Ovary (tissue), 9 donors: ENCODE measurements around the gene ASCL5. TPM values are rescaled to one million over a fixed set of nuclear protein-coding genes. Genes with fewer than 3 reads are reported as not detected.

Experiments
- DNase-seq, 5 donors: peaks; one replicate each; pipeline ENCODE4 v3.0.0-alpha.2; 2019 to 2020
- H3K27ac ChIP-seq, 2 donors: fragments of 200-600 bp; one replicate each; pipeline versions ENCODE4 v1.5.1 to v1.8.0; 2019 to 2022
- H3K27me3 ChIP-seq: fragments of 200-600 bp; one replicate; pipeline ENCODE4 v1.8.0; 2022
- H3K36me3 ChIP-seq: fragments of 200-600 bp; sonication (generic); one replicate; pipeline ENCODE4 v1.5.1; 2019
- H3K4me1 ChIP-seq: one replicate; pipeline ENCODE4 v1.8.1; 2013; ENCODE audit warnings: mild to moderate bottlenecking, moderate library complexity; ENCODE audit not compliant: insufficient read depth
- H3K4me3 ChIP-seq: fragments of 200-600 bp; sonication (generic); one replicate; pipeline ENCODE4 v1.5.1; 2017
- H3K9me3 ChIP-seq, 2 donors: fragments of 200-600 bp in 1 of 2; sonication (generic) in 1 of 2; one replicate each; pipeline versions ENCODE4 v1.5.1 to v1.8.1; 2013 to 2019; ENCODE audit warnings: mild to moderate bottlenecking in 1 of 2, moderate library complexity in 1 of 2
- EP300 ChIP-seq: sonication (generic); formaldehyde crosslinking; IDR thresholded peaks from one replicate; pipeline ENCODE4 v1.6.1; 2017; ENCODE audit warnings: antibody characterized with exemption
- POLR2A ChIP-seq: fragments of 450-650 bp; IDR thresholded peaks from one replicate; pipeline ENCODE4 v1.6.1; 2017; ENCODE audit warnings: antibody characterized with exemption, mild to moderate bottlenecking, moderate library complexity
- WGBS, 3 donors: extraction: QIAGEN DNeasy Blood & Tissue Kit in 1 of 3; methylation state at CpG; one replicate each; pipeline versions ENCODE4 v1.1.5 to v1.1.7; 2013 to 2017; 5-methylcytosine and 5-hydroxymethylcytosine counted together
- intact Hi-C, 4 donors: fragments of 100-400 bp; cut with DNase I; formaldehyde crosslinking; loops; one replicate each; pipeline versions ENCODE4 v1.11.0 to v1.15.1; 2022 to 2023
- polyA plus RNA-seq, 2 donors: library from polyadenylated mRNA; stranded (reverse); fragments of 200-250 nt in 1 of 2; fragments of 350-450 nt in 1 of 2; fragmentation: Illumina TruSeq in 1 of 2; extraction: RNeasy Lipid Tissue Mini Kit (QIAGEN cat#74804) in 1 of 2; gene quantifications; one replicate each; pipeline ENCODE4 v1.2.3, GENCODE V29; 2013 to 2014
- total RNA-seq, 7 donors: library from RNA; depleted of rRNA in 2 of 7; stranded (reverse); fragments of >200 nt in 2 of 7; fragmentation: NEBNext Ultra II Directional in 3 of 7; extraction: Animal tissue kit (Norgen Biotek cat#: 25700) in 3 of 7; gene quantifications; one replicate each; pipeline versions ENCODE4 v1.1.0 to v1.2.4, GENCODE V29; 2016 to 2023
- TF ChIP-seq, protein P1 (sequence below), 3 donors: fragments of 450-650 bp in 2 of 3; fragments of 200-600 bp in 1 of 3; IDR thresholded peaks; one replicate each; pipeline versions ENCODE4 v1.5.1 to v1.8.0; 2016 to 2022; ENCODE audit warnings: antibody characterized with exemption in 3 of 3, mild to moderate bottlenecking in 1 of 3
- donor health status: DM: no; HTN: no; CAD: no; lungs with moderate emphysema.
- donor health status: DM: no; HTN: no; CAD: no.
- donor health status: Bipolar disorder and iron deficiency.
- donor health status: DM: yes; HTN: yes; CAD: no.
- donor health status: DM: no; HTN: no; CAD: no.
- donor health status: DM: yes; HTN: yes; CAD: no.

ASCL5 gene
- total and polyA plus RNA-seq, 9 donors = 0.06 TPM; not detected in 8

DNA sequence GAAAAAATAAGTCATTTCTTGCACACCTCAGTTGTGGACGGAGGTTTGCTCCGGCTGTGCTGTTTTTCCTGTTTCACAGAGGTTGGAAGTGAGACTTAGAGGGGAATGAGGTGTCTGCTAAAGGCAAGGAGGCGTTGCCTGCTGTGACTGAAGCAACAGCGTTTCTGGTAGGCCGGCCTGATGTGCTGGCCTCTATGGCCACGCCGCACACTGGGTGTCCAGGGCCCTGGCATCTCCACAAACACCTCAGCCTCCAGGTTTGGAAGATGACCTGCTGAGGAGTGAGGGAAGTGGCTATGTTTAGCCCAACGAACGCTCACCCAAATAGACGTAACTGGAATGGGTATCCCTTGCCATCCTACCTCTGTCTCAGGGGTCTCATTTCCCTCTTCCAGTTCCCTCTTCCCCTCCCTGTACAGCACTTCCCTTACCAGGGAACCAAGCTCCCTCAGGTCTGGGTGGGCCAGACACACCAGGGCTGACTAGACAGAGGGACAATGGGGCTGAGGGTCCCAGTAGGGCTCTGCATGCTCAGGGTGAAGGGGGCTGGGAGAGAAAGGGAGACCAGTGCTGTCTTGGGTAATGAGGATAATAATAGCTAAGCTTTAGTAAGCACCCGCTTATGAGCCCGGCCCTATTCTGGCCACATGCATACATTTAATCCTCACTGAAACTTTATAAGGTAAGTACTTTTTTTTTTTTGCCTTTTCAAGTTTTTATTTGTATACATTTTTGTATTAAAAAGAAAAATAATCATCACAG is 26.6 kb downstream of the ASCL5 start:
- Histone ChIP-seq H3K9me3 (no peaks in the 10 kb centered on the region), H3K4me1 (no peaks in the 10 kb centered on the region), H3K27me3 (no peaks in the 10 kb centered on the region), H3K27ac (no peak overlapping the region), H3K36me3 (no peaks in the 10 kb centered on the region), H3K4me3 (no peak overlapping the region)
- TF ChIP-seq, protein P1, sequence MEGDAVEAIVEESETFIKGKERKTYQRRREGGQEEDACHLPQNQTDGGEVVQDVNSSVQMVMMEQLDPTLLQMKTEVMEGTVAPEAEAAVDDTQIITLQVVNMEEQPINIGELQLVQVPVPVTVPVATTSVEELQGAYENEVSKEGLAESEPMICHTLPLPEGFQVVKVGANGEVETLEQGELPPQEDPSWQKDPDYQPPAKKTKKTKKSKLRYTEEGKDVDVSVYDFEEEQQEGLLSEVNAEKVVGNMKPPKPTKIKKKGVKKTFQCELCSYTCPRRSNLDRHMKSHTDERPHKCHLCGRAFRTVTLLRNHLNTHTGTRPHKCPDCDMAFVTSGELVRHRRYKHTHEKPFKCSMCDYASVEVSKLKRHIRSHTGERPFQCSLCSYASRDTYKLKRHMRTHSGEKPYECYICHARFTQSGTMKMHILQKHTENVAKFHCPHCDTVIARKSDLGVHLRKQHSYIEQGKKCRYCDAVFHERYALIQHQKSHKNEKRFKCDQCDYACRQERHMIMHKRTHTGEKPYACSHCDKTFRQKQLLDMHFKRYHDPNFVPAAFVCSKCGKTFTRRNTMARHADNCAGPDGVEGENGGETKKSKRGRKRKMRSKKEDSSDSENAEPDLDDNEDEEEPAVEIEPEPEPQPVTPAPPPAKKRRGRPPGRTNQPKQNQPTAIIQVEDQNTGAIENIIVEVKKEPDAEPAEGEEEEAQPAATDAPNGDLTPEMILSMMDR (IDR thresholded peaks at IDR 0.05) = no peak
- TF ChIP-seq EP300 (no peak), POLR2A (no peak)
- no peak for DNase-seq
- intact Hi-C loops = no loop called here
- WGBS, 3 donors = 92 to 97% (median 94%) methylated on average over 12 of the region's 12 CpGs

- H3K4me3 ChIP-seq = no peak overlapping the region
- no peaks in the 10 kb centered on the region for H3K36me3 ChIP-seq
- TF ChIP-seq EP300 (no peak), POLR2A (no peak)
- TF ChIP-seq, protein P1 (IDR thresholded peaks at IDR 0.05) = no peak
- 58 to 61% (median 60%) methylated on average over 5 of the region's 5 CpGs for WGBS, 3 donors
- H3K4me1 ChIP-seq = no peaks in the 10 kb centered on the region
- no peaks in the 10 kb centered on the region for H3K27me3 ChIP-seq
- DNase-seq = no peak
- H3K9me3 ChIP-seq = no peaks in the 10 kb centered on the region
- no peak overlapping the region for H3K27ac ChIP-seq
- intact Hi-C loops = no loop called here
Observed at GRCh38 chr1:201098992-201099677, 27.8 kb downstream of the ASCL5 start.

DNA sequence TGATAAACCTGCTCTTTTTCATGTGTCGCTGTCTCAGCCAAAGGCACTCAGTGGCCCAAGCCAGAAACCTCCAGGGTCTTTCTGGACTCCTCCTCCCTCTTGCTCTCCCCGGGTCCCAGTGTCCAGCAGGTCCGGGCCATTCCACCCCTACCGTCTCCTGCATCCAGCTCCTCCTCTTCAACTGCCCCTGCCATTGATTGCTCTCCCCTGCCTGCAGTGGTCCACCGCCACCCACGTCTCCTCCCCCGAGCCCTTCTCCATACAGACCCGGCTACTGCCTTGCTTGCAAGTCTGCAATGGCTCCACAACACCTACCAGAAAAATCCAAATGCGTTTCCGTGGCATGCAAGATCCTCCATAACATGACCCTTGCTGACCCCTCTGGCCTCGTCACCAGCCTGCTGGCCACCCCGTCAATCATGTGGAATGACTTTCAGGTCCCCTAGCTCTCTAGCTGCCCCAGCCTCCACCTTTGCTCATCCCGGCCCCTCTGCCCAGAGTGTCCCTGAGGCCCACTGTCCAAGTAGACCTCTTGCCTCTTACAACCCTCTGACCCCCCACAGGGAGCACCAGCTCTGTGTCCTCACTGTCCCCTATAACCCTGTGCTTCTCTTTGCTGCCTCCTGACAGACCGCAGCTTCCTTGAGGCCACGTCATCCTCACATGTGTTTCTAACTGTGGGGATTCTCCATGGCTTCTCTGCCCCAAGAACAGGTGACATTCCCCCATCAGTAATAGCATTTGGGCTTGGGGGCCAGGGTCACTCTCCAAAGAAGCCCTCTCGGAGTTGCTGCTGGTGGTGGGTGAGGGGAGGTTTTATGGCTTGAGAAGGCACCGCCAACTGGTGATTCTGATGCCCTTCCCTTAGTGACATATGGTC is 29.8 kb downstream of the ASCL5 start:
- H3K27me3 ChIP-seq = no peaks in the 10 kb centered on the region
- no peak for DNase-seq
- 64 to 74% (median 73%) methylated on average over 17 of the region's 17 CpGs for WGBS, 3 donors
- H3K4me1 ChIP-seq = no peaks in the 10 kb centered on the region
- no peak overlapping the region for H3K27ac ChIP-seq
- no peaks in the 10 kb centered on the region for H3K36me3 ChIP-seq
- no peaks in the 10 kb centered on the region for H3K9me3 ChIP-seq
- TF ChIP-seq EP300 (no peak), POLR2A (no peak)
- TF ChIP-seq, protein P1 (IDR thresholded peaks at IDR 0.05) = no peak
- intact Hi-C loops = no loop called here
- H3K4me3 ChIP-seq = no peak overlapping the region

DNA sequence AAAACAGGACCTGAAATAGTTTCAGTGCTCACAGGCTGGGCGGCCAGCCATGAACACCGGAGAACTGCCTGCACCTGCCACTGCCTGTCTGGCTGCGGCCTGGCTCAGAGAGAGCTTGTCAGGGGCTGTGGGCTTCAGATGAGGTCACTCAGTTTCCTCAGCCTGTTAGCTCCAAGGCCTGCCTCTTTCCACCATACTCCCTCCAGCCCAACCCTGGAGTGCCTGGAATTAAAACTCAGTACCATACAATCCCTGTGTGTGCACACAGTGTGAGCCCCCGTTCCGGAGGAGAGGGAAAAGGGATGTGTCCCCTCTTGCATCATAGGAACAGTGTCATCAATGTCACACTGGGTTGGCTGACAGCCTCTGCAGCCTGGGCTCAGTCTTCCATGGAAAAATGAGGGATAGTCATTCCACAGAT is 30.9 kb downstream of the ASCL5 start:
- no peaks in the 10 kb centered on the region for H3K9me3 ChIP-seq
- H3K4me1 ChIP-seq = no peaks in the 10 kb centered on the region
- no peak overlapping the region for H3K27ac ChIP-seq
- TF ChIP-seq, protein P1 (IDR thresholded peaks at IDR 0.05) = no peak
- TF ChIP-seq POLR2A = no peak
- TF ChIP-seq EP300 = no peak
- intact Hi-C loops = no loop called here
- DNase-seq = no peak
- H3K4me3 ChIP-seq = no peak overlapping the region
- H3K27me3 ChIP-seq = no peaks in the 10 kb centered on the region
- no peaks in the 10 kb centered on the region for H3K36me3 ChIP-seq
- WGBS, 3 donors = 79 to 83% (median 80%) methylated on average over 5 of the region's 5 CpGs
